Measurements from ENCODE around the gene ERBIN.

GRCh38 chr5:65984098-65984885 lies 57.9 kb downstream of the ERBIN start:
- TF ChIP-seq CTCF (IDR thresholded peaks at IDR 0.05): no peak
- TF ChIP-seq REST (IDR thresholded peaks at IDR 0.05; ENCODE audit: insufficient read depth in 1 of 2, low read depth in 2 of 2, low read length in 1 of 2): no peak
- TF ChIP-seq POLR2AphosphoS5 (IDR thresholded peaks at IDR 0.05; ENCODE audit: low read depth, low read length): no peak
- TF ChIP-seq SIN3A (IDR thresholded peaks at IDR 0.05; ENCODE audit: borderline replicate concordance, insufficient read depth, low read depth, low read length): no peak
- TF ChIP-seq TCF7L2 (IDR thresholded peaks at IDR 0.05; ENCODE audit: low read depth, low read length): no peak
